ENCODE data around the gene KY.

KY gene

DNA sequence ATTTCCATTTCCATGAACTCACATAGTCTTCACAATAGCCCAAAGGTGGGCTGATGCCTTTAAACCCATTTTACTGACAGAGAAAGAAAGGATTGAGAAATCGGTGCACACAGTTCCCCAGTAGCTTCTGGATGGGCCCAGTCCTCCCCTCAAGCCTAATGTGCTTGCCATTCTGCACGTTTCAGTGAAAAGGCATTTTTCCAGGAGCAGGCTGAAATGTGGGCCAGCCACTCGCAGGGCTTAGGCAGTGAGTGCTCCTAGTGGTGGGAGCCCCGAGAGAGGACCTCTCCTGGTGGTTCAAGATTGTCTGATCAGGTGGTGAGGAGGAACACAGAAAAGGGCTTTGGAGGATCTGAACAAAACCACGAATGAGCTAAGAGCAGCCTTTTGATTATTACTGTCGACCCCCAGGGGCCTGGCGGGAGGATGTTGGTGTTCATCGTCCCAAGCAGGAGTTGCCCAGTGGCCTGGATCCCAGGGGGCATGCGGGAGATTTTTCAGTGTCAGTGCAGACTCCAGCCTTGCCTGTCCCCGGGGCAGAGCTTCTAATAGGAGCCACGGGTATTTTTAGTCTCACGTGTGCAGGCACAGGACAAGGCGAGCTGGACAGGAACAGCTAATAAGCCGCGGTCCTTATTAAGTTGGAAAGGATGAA, 8.7 kb upstream of the KY start:
- H3K27ac ChIP-seq: no peak overlapping the region
- TF ChIP-seq, protein P1, sequence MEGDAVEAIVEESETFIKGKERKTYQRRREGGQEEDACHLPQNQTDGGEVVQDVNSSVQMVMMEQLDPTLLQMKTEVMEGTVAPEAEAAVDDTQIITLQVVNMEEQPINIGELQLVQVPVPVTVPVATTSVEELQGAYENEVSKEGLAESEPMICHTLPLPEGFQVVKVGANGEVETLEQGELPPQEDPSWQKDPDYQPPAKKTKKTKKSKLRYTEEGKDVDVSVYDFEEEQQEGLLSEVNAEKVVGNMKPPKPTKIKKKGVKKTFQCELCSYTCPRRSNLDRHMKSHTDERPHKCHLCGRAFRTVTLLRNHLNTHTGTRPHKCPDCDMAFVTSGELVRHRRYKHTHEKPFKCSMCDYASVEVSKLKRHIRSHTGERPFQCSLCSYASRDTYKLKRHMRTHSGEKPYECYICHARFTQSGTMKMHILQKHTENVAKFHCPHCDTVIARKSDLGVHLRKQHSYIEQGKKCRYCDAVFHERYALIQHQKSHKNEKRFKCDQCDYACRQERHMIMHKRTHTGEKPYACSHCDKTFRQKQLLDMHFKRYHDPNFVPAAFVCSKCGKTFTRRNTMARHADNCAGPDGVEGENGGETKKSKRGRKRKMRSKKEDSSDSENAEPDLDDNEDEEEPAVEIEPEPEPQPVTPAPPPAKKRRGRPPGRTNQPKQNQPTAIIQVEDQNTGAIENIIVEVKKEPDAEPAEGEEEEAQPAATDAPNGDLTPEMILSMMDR (IDR thresholded peaks at IDR 0.05; ENCODE audit: low read depth, low read length): no peak
- no peaks in the 10 kb centered on the region for H3K27me3 ChIP-seq (ENCODE audit: insufficient read depth, low read depth, severe bottlenecking)
- no peak for DNase-seq
- no peaks in the 10 kb centered on the region for H3K9me3 ChIP-seq (ENCODE audit: severe bottlenecking)
- H3K4me3 ChIP-seq (ENCODE audit: low read depth, low read length): no peak overlapping the region
- H3K36me3 ChIP-seq: no peaks in the 10 kb centered on the region

GRCh38 chr3:134658555-134658954, 7.7 kb upstream of the KY start:
- Histone ChIP-seq H3K4me3 (ENCODE audit: low read depth, low read length) (no peak overlapping the region), H3K27me3 (ENCODE audit: insufficient read depth, low read depth, severe bottlenecking) (no peaks in the 10 kb centered on the region), H3K27ac (no peak overlapping the region), H3K9me3 (ENCODE audit: severe bottlenecking) (no peaks in the 10 kb centered on the region), H3K36me3 (no peaks in the 10 kb centered on the region)
- no peak for DNase-seq
- TF ChIP-seq, protein P1 (IDR thresholded peaks at IDR 0.05; ENCODE audit: low read depth, low read length): no peak

DNA sequence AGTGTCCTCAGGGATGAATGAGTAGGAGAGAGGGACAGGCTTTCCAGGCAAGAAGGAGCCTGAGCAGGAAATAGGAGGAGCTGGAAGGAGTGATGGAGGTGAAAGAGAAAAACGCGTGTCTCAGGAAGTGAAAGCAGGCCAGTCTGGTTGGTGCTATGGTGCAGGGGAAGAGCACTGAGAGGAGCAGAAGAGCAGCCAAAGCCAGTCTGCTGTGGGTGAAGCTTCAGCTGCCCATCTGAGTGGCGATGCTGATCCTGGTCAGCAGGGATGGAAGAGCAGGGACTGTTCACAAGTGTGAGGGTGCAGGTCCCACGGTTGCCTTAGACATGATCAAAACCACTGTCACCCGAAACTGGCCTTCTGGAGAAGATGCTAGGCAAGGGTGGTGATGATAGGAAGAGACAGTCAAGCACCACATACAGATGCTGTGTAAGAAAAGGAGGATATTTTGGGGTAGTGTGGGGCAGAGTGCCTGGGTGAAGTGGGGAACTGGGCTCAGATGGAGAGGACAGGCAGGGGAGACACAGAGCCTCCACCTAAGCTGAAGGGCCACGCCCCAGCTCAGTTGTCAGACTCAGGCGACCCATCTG, 5.5 kb upstream of the KY start:
- Histone ChIP-seq H3K9me3 (ENCODE audit: severe bottlenecking) (no peaks in the 10 kb centered on the region), H3K27me3 (ENCODE audit: insufficient read depth, low read depth, severe bottlenecking) (no peaks in the 10 kb centered on the region), H3K4me3 (ENCODE audit: low read depth, low read length) (no peak overlapping the region), H3K27ac (no peak overlapping the region), H3K36me3 (no peaks in the 10 kb centered on the region)
- no peak for DNase-seq
- TF ChIP-seq, protein P1 (IDR thresholded peaks at IDR 0.05; ENCODE audit: low read depth, low read length): no peak

- TF ChIP-seq, protein P1 (IDR thresholded peaks at IDR 0.05; ENCODE audit: low read depth, low read length): no peak
- no peak for DNase-seq
- Histone ChIP-seq H3K27ac (no peak overlapping the region), H3K9me3 (ENCODE audit: severe bottlenecking) (no peaks in the 10 kb centered on the region), H3K36me3 (no peaks in the 10 kb centered on the region), H3K27me3 (ENCODE audit: insufficient read depth, low read depth, severe bottlenecking) (no peaks in the 10 kb centered on the region), H3K4me3 (ENCODE audit: low read depth, low read length) (no peak overlapping the region)
Measured at GRCh38 chr3:134655706-134656105, 4.9 kb upstream of the KY start.

- Histone ChIP-seq H3K9me3 (ENCODE audit: severe bottlenecking) (no peaks in the 10 kb centered on the region), H3K27me3 (ENCODE audit: insufficient read depth, low read depth, severe bottlenecking) (peaks cover 5% of the 10 kb centered on the region)
- no peak for DNase-seq
Measured at GRCh38 chr3:134654031-134654430, 3.2 kb upstream of the KY start.

More at GRCh38 chr3:134654031-134654430, 3.2 kb upstream of the KY start:
- Histone ChIP-seq H3K36me3 (no peaks in the 10 kb centered on the region), H3K27ac (no peak overlapping the region), H3K4me3 (ENCODE audit: low read depth, low read length) (no peak overlapping the region)
- TF ChIP-seq, protein P1 (IDR thresholded peaks at IDR 0.05; ENCODE audit: low read depth, low read length): no peak
